Parathyroid adenoma (tissue), 2 donors: ENCODE results near the gene PDAP1.
"Not testable (repeated sequence)": the region's sequence is repeated elsewhere in the genome, so short reads cannot be mapped to it uniquely, and the experiment has no call there.

Experiments used
- H2AFZ ChIP-seq: fragments of 300-600 bp; sonication (generic); one replicate; pipeline ENCODE4 v1.7.0; 2017; ENCODE audit warnings: antibody characterized with exemption, mild to moderate bottlenecking
- H3K27ac ChIP-seq: fragments of 300-600 bp; sonication (generic); one replicate; pipeline ENCODE4 v1.7.0; 2017
- H3K27me3 ChIP-seq: fragments of 300-600 bp; sonication (generic); one replicate; pipeline ENCODE4 v1.7.0; 2017; ENCODE audit warnings: low read length; ENCODE audit not compliant: control insufficient read depth, insufficient read depth
- H3K36me3 ChIP-seq: fragments of 300-600 bp; sonication (generic); one replicate; pipeline ENCODE4 v1.7.0; 2017; ENCODE audit warnings: low read length; ENCODE audit not compliant: control insufficient read depth, insufficient read depth
- H3K4me1 ChIP-seq: fragments of 300-600 bp; sonication (generic); one replicate; pipeline ENCODE4 v1.7.0; 2017; ENCODE audit warnings: control low read depth
- H3K4me2 ChIP-seq: fragments of 300-600 bp; sonication (generic); one replicate; pipeline ENCODE4 v1.7.0; 2017; ENCODE audit warnings: low read length
- H3K4me3 ChIP-seq: fragments of 300-600 bp; sonication (generic); one replicate; pipeline ENCODE4 v1.7.0; 2017; ENCODE audit warnings: low read depth, low read length
- H3K79me2 ChIP-seq: fragments of 300-600 bp; sonication (generic); one replicate; pipeline ENCODE4 v1.7.0; 2017; ENCODE audit warnings: control low read depth
- H3K9ac ChIP-seq: fragments of 300-600 bp; sonication (generic); one replicate; pipeline ENCODE4 v1.7.0; 2017; ENCODE audit warnings: mild to moderate bottlenecking
- H3K9me3 ChIP-seq: fragments of 300-600 bp; sonication (generic); one replicate; pipeline ENCODE4 v1.7.0; 2017; ENCODE audit warnings: low read length; ENCODE audit not compliant: control insufficient read depth
- TF ChIP-seq, protein P1 (sequence below): fragments of 300-600 bp; sonication (generic); IDR thresholded peaks from one replicate; pipeline ENCODE4 v1.7.0; 2017; ENCODE audit warnings: antibody characterized with exemption, mild to moderate bottlenecking
- donor health status: primary hyperparathyroidism.

Gene PDAP1

GRCh38 chr7:99365318-99366141 lies 42.9 kb downstream of the PDAP1 start:
- Histone ChIP-seq H2AFZ (no peak overlapping the region), H3K27ac (no peak overlapping the region), H3K4me1 (no peaks in the 10 kb centered on the region), H3K36me3 (no peaks in the 10 kb centered on the region), H3K9ac (no peak overlapping the region), H3K9me3 (no peaks in the 10 kb centered on the region), H3K4me2 (no peak overlapping the region), H3K27me3 (no peaks in the 10 kb centered on the region), H3K4me3 (no peak overlapping the region), H3K79me2 (no peaks in the 10 kb centered on the region)
- TF ChIP-seq, protein P1, sequence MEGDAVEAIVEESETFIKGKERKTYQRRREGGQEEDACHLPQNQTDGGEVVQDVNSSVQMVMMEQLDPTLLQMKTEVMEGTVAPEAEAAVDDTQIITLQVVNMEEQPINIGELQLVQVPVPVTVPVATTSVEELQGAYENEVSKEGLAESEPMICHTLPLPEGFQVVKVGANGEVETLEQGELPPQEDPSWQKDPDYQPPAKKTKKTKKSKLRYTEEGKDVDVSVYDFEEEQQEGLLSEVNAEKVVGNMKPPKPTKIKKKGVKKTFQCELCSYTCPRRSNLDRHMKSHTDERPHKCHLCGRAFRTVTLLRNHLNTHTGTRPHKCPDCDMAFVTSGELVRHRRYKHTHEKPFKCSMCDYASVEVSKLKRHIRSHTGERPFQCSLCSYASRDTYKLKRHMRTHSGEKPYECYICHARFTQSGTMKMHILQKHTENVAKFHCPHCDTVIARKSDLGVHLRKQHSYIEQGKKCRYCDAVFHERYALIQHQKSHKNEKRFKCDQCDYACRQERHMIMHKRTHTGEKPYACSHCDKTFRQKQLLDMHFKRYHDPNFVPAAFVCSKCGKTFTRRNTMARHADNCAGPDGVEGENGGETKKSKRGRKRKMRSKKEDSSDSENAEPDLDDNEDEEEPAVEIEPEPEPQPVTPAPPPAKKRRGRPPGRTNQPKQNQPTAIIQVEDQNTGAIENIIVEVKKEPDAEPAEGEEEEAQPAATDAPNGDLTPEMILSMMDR = peak; percentile 52

DNA sequence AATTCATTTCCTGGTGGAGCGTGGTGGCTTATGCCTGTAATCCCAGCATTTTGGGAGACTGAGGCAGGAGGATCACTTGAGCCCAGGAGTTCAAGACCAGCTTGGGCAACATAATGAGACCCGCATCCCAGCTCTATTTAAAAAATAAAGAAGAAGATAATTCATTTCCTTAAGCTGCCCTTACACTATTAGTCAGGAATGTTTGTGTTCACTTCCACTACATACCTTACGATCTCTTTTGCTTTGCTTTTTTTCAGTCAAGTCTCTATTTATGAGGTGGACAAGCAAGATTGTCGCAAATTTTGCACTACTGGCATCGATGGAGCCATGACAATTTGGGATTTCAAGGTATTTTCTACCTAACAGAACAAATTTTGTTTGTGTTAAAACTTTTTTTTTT lies 45.1 kb downstream of the PDAP1 start:
- H2AFZ ChIP-seq = no peak overlapping the region
- TF ChIP-seq, protein P1 = no peak
- no peaks in the 10 kb centered on the region for H3K27me3 ChIP-seq
- H3K36me3 ChIP-seq = no peaks in the 10 kb centered on the region
- no peaks in the 10 kb centered on the region for H3K9me3 ChIP-seq
- H3K79me2 ChIP-seq = no peaks in the 10 kb centered on the region
- no peaks in the 10 kb centered on the region for H3K4me1 ChIP-seq
- no peak overlapping the region for H3K4me3 ChIP-seq
- H3K27ac ChIP-seq = no peak overlapping the region
- H3K9ac ChIP-seq = no peak overlapping the region
- H3K4me2 ChIP-seq = no peak overlapping the region

GRCh38 chr7:99362801-99363200 lies 45.6 kb downstream of the PDAP1 start:
- Histone ChIP-seq H2AFZ (no peak overlapping the region), H3K36me3 (no peaks in the 10 kb centered on the region), H3K4me3 (no peak overlapping the region), H3K9me3 (no peaks in the 10 kb centered on the region), H3K27me3 (no peaks in the 10 kb centered on the region), H3K4me2 (no peak overlapping the region), H3K4me1 (no peaks in the 10 kb centered on the region), H3K27ac (no peak overlapping the region), H3K79me2 (no peaks in the 10 kb centered on the region), H3K9ac (no peak overlapping the region)
- TF ChIP-seq, protein P1 = no peak

DNA sequence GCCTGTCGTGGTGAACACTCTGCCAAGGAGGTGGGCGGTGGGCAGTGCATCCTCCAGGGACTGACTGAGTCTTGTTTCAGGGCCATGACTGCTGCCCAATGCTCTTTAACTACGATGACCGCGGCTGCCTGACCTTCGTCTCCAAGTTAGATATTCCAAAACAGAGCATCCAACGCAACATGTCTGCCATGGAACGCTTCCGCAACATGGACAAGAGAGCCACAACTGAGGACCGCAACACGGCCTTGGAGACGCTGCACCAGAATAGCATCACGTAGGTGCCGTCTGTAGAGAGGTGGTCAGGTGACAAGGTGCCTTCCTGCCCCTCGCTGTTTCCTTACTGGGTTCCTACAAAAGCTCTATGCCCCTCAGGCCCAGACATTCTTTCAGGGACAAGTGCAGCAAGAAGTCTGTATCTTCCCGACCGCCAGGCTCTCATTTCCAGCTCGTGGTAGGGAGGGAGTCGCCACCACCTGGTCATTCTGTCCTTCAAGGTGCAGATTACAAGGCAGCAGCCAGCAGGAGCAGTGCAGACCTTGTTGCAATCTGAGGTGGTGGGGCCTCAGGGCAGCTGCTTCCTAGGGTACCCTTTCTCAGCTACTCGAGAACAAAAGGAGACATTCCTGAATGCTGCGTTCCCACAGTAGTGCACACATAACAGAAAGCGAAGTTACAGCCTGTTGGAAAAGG lies 48.8 kb downstream of the PDAP1 start:
- Histone ChIP-seq H3K27me3 (no peaks in the 10 kb centered on the region), H3K4me2 (no peak overlapping the region), H3K36me3 (no peaks in the 10 kb centered on the region), H2AFZ (no peak overlapping the region), H3K27ac (no peak overlapping the region), H3K9me3 (no peaks in the 10 kb centered on the region), H3K4me3 (no peak overlapping the region), H3K4me1 (no peaks in the 10 kb centered on the region), H3K9ac (no peak overlapping the region), H3K79me2 (no peaks in the 10 kb centered on the region)
- TF ChIP-seq, protein P1 = no peak

DNA sequence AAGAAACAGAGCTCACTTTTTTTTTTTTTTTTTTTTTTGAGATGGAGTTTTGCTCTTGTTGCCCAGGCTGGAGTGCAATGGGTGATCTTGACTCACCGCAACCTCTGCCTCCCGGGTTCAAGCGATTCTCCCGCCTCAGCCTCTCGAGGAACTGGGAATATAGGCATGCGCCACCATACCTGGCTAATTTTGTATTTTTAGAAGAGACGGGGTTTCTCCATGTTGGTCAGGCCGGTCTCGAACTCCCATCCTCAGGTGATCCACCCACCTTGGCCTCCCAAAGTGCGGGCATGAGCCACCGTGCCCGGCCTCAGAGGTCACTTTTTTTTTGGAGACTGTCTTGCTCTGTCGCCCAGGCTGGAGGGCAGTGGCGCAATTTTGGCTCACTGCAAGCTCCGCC lies 49.9 kb downstream of the PDAP1 start:
- not testable (repeated sequence) for H3K4me3 ChIP-seq, H2AFZ ChIP-seq, H3K4me1 ChIP-seq, H3K79me2 ChIP-seq, H3K9me3 ChIP-seq, H3K36me3 ChIP-seq, H3K27ac ChIP-seq, H3K27me3 ChIP-seq, H3K9ac ChIP-seq, H3K4me2 ChIP-seq
